ENCODE data around the gene ZBTB7C. TPM values are rescaled to one million over a fixed set of nuclear protein-coding genes. Genes with fewer than 3 reads are reported as not detected.

The ZBTB7C gene
- total and polyA plus RNA-seq, 9 of the 15 experiments (the other 6 are each of a cell fraction or from before 2014, with no cell fraction given) = not detected

GRCh38 chr18:48250918-48251317, 158.3 kb downstream of the ZBTB7C start:
- H3K9me3 ChIP-seq (replicated peaks; ENCODE audit: control insufficient read depth, insufficient read depth, low read depth, low read length) = no peaks in the 10 kb centered on the region
- intact Hi-C loops (cut with micrococcal nuclease) = no loop called here
- no peak overlapping the region for H3K27ac ChIP-seq (ENCODE audit: extremely low read depth, low read depth, low read length)
- no peaks in the 10 kb centered on the region; a peak in 1 of 5 replicates for H3K4me1 ChIP-seq (replicated peaks in 1 of 2; ENCODE audit: control insufficient read depth in 2 of 2, insufficient read depth in 2 of 2, low read length in 2 of 2)
- H4K20me1 ChIP-seq (replicated peaks; ENCODE audit: control insufficient read depth, insufficient read depth, low read length) = no peaks in the 10 kb centered on the region
- H3K9me1 ChIP-seq (ENCODE audit: control insufficient read depth, insufficient read depth, low read length) = no peaks in the 10 kb centered on the region
- DNase-seq (ENCODE audit: extremely low read depth in 1 of 4, low spot score in 3 of 4) (no peak), ATAC-seq (no peak), FAIRE-seq (no peak)
- no peak overlapping the region for H3K4me3 ChIP-seq
- in situ Hi-C loops (cut with MboI) = no loop called here
- no peaks in the 10 kb centered on the region for H3K27me3 ChIP-seq (ENCODE audit: control insufficient read depth in 2 of 2, insufficient read depth in 2 of 2, low read length in 2 of 2)
- no TSS peak for BruUV-seq (replicated peaks)
- H3K9ac ChIP-seq (ENCODE audit: insufficient read depth in 1 of 2, low read depth in 2 of 2, low read length in 2 of 2) = no peak overlapping the region
- ChIA-PET POLR2A (no interaction called here), CTCF (ENCODE audit: low intra/inter-chr PET ratio) (no interaction called here)
- H3K4me2 ChIP-seq (ENCODE audit: insufficient read depth, low read length) = no peak overlapping the region
- H3K36me3 ChIP-seq (ENCODE audit: control insufficient read depth, insufficient read depth, low read length) = no peaks in the 10 kb centered on the region
- H3K79me2 ChIP-seq (ENCODE audit: control insufficient read depth, insufficient read depth, low read length) = no peaks in the 10 kb centered on the region
- no peak overlapping the region for H2AFZ ChIP-seq (ENCODE audit: low read depth, low read length)
- WGBS (ENCODE audit: insufficient coverage, low coverage, missing lambda C conversion rate) = 3% methylated on average over 3 of the region's 3 CpGs
- TF ChIP-seq PHF21A (IDR thresholded peaks at IDR 0.05; ENCODE audit: borderline replicate concordance, low read depth) = no peak
- TF ChIP-seq SLC30A9 (CRISPR knock-in tag; IDR thresholded peaks at IDR 0.05) = no peak
- TF ChIP-seq CBFA2T2 (conservative IDR thresholded peaks at IDR 0.05) = no peak
- no peak for TF ChIP-seq KDM1A (IDR thresholded peaks at IDR 0.05)
- TF ChIP-seq POLR2AphosphoS5 (IDR thresholded peaks at IDR 0.05; ENCODE audit: control insufficient read depth, insufficient read depth, low read depth, low read length) = no peak
- no peak for TF ChIP-seq SMARCA5 (IDR thresholded peaks at IDR 0.05)
- TF ChIP-seq ARID4B (CRISPR knock-in tag; IDR thresholded peaks at IDR 0.05) = no peak
- no peak for TF ChIP-seq CAMTA2 (CRISPR knock-in tag; conservative IDR thresholded peaks at IDR 0.05)
- no peak for TF ChIP-seq SMAD3 (CRISPR knock-in tag; conservative IDR thresholded peaks at IDR 0.05)
- TF ChIP-seq MAZ (CRISPR knock-in tag; conservative IDR thresholded peaks at IDR 0.05 in 1 of 2, IDR thresholded peaks at IDR 0.05 in 1 of 2) = no peak
- no peak for TF ChIP-seq POLR2B (IDR thresholded peaks at IDR 0.05; ENCODE audit: low read depth, partially characterized antibody)
- TF ChIP-seq FOSL1 (tag; conservative IDR thresholded peaks at IDR 0.05) = no peak
- no peak for TF ChIP-seq ZNF212 (CRISPR knock-in tag; IDR thresholded peaks at IDR 0.05)

Data from K562 (cell line).